SJSA1 (cell line): Measurements from ENCODE around the gene XRRA1. TPM values are rescaled to one million over a fixed set of nuclear protein-coding genes. Genes with fewer than 3 reads are reported as not detected.
"Not testable (repeated sequence)": the region's sequence is repeated elsewhere in the genome, so short reads cannot be mapped to it uniquely, and the experiment has no call there.

Experiments
- DNase-seq, 2 experiments: peaks; one replicate each; pipeline ENCODE4 v3.0.0-alpha.2; 2015 to 2020; ENCODE audit warnings: low spot score in 2 of 2, low read depth in 1 of 2
- H3K27ac ChIP-seq: fragments of 250-450 bp; sonication (Bioruptor Pico); 2 replicates; pipeline ENCODE4 v1.5.1; 2020; ENCODE audit warnings: mild to moderate bottlenecking, moderate library complexity
- H3K27me3 ChIP-seq: fragments of 250-450 bp; sonication (Bioruptor Pico); replicated peaks from 2 replicates; pipeline ENCODE4 v1.5.1; 2020; ENCODE audit warnings: mild to moderate bottlenecking, moderate library complexity
- H3K36me3 ChIP-seq: fragments of 250-450 bp; sonication (Bioruptor Pico); 2 replicates; pipeline ENCODE4 v1.5.1; 2020; ENCODE audit warnings: mild to moderate bottlenecking
- H3K4me1 ChIP-seq: fragments of 250-450 bp; sonication (Bioruptor Pico); replicated peaks from 2 replicates; pipeline ENCODE4 v1.6.1; 2021; ENCODE audit warnings: mild to moderate bottlenecking
- H3K4me3 ChIP-seq: fragments of 250-450 bp; sonication (Bioruptor Pico); 2 replicates; pipeline ENCODE4 v1.5.1; 2020; ENCODE audit warnings: mild to moderate bottlenecking
- H3K9me3 ChIP-seq: fragments of 250-450 bp; sonication (Bioruptor Pico); replicated peaks from 2 replicates; pipeline ENCODE4 v1.5.1; 2020; ENCODE audit warnings: mild to moderate bottlenecking
- total RNA-seq: library from RNA; depleted of rRNA; stranded (reverse); fragments of >200 nt; shearing (Covaris generic); gene quantifications from 2 replicates; pipeline ENCODE4 v1.2.3, GENCODE V29; 2014

Gene XRRA1
- total RNA-seq, 1 experiment from 2014 or later: 3.6 TPM

GRCh38 chr11:74825596-74825995 lies 123.3 kb downstream of the XRRA1 start:
- not testable (repeated sequence) for H3K36me3 ChIP-seq, H3K4me3 ChIP-seq, H3K27me3 ChIP-seq, H3K27ac ChIP-seq, H3K9me3 ChIP-seq, DNase-seq
- peaks cover 19% of the 10 kb centered on the region for H3K4me1 ChIP-seq

- Histone ChIP-seq H3K27ac (no peak overlapping the region), H3K4me3 (no peak overlapping the region), H3K36me3 (no peaks in the 10 kb centered on the region; the same call in 1 of the 2 replicates), H3K27me3 (no peaks in the 10 kb centered on the region), H3K4me1 (peaks cover 30% of the 10 kb centered on the region), H3K9me3 (no peaks in the 10 kb centered on the region)
- no peak for DNase-seq
Observed at GRCh38 chr11:74824285-74824982, 124.5 kb downstream of the XRRA1 start.

GRCh38 chr11:74822170-74822569 lies 126.7 kb downstream of the XRRA1 start:
- Histone ChIP-seq H3K36me3 (peaks cover 6% of the 10 kb centered on the region; the same call in 1 of the 2 replicates), H3K4me3 (no peak overlapping the region), H3K27me3 (no peaks in the 10 kb centered on the region), H3K4me1 (peaks cover 45% of the 10 kb centered on the region), H3K9me3 (no peaks in the 10 kb centered on the region), H3K27ac (peak overlapping the region; percentile 57)
- DNase-seq: peak in 1 of 2 experiments; percentile 46

DNA sequence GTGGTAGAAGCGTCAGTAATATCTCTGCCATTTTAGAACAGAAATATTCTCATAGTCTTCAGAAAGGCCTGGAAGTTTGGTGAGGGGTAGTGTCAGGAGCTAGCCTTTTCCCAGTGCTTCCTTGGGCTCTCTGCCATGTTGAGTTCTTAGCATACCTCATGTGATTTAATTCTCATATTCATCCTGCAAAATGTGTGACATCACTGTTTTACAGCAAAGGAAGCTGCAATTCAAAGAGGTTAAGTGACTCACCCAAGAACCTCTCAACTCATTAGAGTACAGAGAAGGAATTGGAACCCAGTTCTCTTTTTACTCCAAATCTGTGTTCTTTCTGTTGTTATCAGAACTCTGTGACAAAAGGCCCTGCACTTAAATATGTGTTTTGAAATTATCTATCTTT lies 128.1 kb downstream of the XRRA1 start:
- Histone ChIP-seq H3K4me1 (peaks cover 45% of the 10 kb centered on the region), H3K36me3 (peaks cover 6% of the 10 kb centered on the region; the same call in 1 of the 2 replicates), H3K9me3 (no peaks in the 10 kb centered on the region), H3K27ac (peak overlapping the region; percentile 75), H3K4me3 (no peak overlapping the region), H3K27me3 (no peaks in the 10 kb centered on the region)
- peak; percentile 43 to 46 for DNase-seq

DNA sequence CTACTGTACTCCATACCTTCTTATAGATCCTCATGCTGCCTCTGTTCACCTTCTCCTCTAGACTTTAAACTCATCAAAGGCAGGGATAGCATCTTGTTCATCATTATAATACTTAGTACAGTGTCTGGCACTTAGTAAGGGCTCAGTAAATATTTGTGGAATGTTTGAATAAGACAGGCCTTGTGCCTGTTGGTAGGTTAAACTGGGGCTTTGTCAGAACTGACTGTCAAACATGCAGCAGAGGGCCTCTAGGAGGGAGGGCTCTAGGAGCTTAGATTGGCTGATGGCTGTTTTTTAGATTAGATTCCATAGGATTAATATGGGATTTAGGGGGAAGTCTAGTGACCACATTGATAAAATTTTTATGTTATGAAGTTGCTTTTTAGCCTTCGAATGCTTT lies 129.5 kb downstream of the XRRA1 start:
- no peaks in the 10 kb centered on the region for H3K9me3 ChIP-seq
- H3K27me3 ChIP-seq: no peaks in the 10 kb centered on the region
- H3K4me1 ChIP-seq: peaks cover 45% of the 10 kb centered on the region
- peaks cover 6% of the 10 kb centered on the region; the same call in 1 of the 2 replicates for H3K36me3 ChIP-seq
- no peak overlapping the region for H3K4me3 ChIP-seq
- peak in 1 of 2 experiments; percentile 14 for DNase-seq
- H3K27ac ChIP-seq: peak overlapping the region; percentile 20; the same call in 1 of the 2 replicates

GRCh38 chr11:74818283-74818946 lies 130.5 kb downstream of the XRRA1 start:
- Histone ChIP-seq H3K27ac (no peak overlapping the region), H3K4me1 (peaks cover 45% of the 10 kb centered on the region)

GRCh38 chr11:74816664-74817063 lies 132.2 kb downstream of the XRRA1 start:
- no peak overlapping the region for H3K4me3 ChIP-seq
- no peak for DNase-seq
- no peak overlapping the region for H3K27ac ChIP-seq
- no peaks in the 10 kb centered on the region for H3K9me3 ChIP-seq
- H3K27me3 ChIP-seq: no peaks in the 10 kb centered on the region
- peaks cover 46% of the 10 kb centered on the region for H3K4me1 ChIP-seq
- peaks cover 14% of the 10 kb centered on the region for H3K36me3 ChIP-seq

More at GRCh38 chr11:74818283-74818946, 130.5 kb downstream of the XRRA1 start:
- peaks cover 6% of the 10 kb centered on the region; the same call in 1 of the 2 replicates for H3K36me3 ChIP-seq
- no peak for DNase-seq
- no peak overlapping the region for H3K4me3 ChIP-seq
- no peaks in the 10 kb centered on the region for H3K9me3 ChIP-seq
- no peaks in the 10 kb centered on the region for H3K27me3 ChIP-seq

DNA sequence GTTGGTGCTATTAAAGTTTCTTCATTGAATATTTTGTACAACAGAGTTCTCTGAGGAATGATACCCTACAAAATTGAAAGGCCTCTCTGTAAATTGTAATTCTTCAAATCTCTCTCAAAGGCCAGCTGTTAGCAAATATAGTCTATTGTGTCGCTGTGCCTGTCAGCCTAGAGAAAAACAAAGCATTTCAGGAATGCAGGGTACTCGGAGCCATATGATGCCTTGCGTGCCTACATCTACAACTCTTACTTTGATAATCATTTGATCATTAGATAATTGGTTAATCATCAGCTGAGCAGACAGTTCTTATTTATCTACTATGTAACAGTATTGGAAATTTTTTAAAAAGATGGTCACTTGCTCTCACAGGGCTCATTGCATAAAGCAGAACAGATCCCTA lies 132.9 kb downstream of the XRRA1 start:
- Histone ChIP-seq H3K9me3 (no peaks in the 10 kb centered on the region), H3K36me3 (peaks cover 14% of the 10 kb centered on the region), H3K4me1 (peaks cover 43% of the 10 kb centered on the region), H3K27me3 (no peaks in the 10 kb centered on the region), H3K27ac (no peak overlapping the region), H3K4me3 (no peak overlapping the region)
- DNase-seq: no peak

DNA sequence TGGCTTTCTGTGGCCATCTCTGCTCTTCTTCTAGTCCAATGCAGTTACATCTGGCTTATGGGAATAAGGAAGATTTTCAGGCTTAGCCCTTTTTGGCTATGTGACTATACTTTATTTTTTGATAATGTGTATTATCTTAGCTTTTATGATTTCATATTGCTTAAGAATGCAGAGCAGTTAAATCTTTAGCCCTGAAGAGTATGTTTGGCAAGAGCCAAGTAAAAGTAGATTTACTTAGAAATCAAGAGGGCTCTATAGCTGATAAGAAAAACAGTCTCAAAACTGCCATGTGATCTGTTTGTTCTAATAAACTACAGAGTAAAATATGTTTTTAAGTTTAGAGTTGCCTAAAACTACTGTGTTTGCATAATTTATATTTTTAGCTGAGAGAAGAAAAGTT lies 139.1 kb downstream of the XRRA1 start:
- no peaks in the 10 kb centered on the region for H3K9me3 ChIP-seq
- H3K27ac ChIP-seq: no peak overlapping the region
- DNase-seq: no peak
- no peaks in the 10 kb centered on the region for H3K27me3 ChIP-seq
- peaks cover 8% of the 10 kb centered on the region; the same call in 1 of the 2 replicates for H3K36me3 ChIP-seq
- H3K4me1 ChIP-seq: peaks cover 13% of the 10 kb centered on the region
- no peak overlapping the region for H3K4me3 ChIP-seq

DNA sequence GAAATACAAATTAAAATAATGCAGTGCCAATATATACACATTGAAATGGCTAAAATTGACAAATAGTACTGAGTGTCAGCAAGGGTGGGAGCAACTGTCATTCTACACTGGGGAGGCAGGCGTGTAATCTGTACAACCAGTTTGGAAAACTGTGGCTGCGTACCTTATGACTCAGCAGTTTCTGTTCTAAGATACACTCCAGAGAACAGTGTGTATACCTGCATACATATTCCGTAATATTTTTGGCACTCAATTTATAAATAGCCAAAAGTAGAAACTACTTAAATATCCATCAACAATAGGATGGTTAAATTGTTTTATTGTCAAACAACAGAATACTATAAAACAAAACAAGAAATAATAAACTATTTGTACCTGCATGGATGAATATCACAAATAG lies 142.6 kb downstream of the XRRA1 start:
- Histone ChIP-seq H3K27me3 (no peaks in the 10 kb centered on the region), H3K36me3 (no peaks in the 10 kb centered on the region), H3K27ac (no peak overlapping the region), H3K4me3 (no peak overlapping the region), H3K9me3 (no peaks in the 10 kb centered on the region), H3K4me1 (no peaks in the 10 kb centered on the region)
- DNase-seq: no peak

DNA sequence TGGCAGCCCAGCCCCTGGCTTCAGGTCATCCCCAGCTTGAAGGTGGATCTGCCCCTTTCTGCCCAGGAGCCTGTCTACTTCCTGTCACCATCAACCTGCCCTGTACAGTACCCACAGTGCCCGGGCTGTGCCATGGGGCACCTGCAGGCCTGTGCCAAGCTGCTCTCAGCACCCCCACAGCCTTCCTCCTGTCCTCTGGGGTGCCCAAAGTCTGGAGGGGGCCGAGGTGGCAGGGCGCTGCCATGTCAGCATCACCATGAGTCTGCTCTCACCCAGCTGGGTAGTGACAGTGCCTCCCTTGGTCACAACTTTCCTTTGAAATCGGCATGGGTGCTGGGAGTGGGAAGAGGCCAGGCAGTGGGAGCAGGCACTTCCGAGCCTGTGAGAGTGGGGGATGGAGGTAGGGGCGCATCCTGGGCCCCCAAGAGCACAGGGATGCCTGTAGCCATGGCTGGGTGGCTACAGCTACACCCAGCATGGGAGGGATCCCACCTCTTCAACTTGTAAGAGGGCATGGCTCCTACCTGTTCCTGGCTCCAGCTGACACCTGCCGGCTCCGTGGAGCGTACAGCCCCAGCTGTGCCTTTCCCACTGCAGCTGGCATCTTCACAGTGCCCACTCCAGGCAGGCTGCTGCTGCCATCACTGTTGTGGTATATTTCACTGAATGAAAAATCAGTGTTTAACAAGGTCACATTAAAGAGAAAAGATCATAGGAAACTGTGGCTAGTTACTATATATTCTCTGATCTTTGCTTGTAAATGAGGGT lies 157.4 kb downstream of the XRRA1 start:
- Histone ChIP-seq H3K4me3 (no peak overlapping the region), H3K36me3 (no peaks in the 10 kb centered on the region), H3K4me1 (no peaks in the 10 kb centered on the region), H3K27me3 (no peaks in the 10 kb centered on the region), H3K9me3 (no peaks in the 10 kb centered on the region), H3K27ac (no peak overlapping the region)
- no peak for DNase-seq
